ENCODE results near the gene AGBL4.
A peak's percentile ranks its signal among the peaks of the same experiment; 100 is the strongest.

- TF ChIP-seq ZFP3 (CRISPR knock-in tag; IDR thresholded peaks at IDR 0.05) (no peak), ISL1 (CRISPR knock-in tag; IDR thresholded peaks at IDR 0.05) (peak; percentile 81), TCF4 (CRISPR knock-in tag; IDR thresholded peaks at IDR 0.05; ENCODE audit: borderline replicate concordance) (no peak), GLIS3 (CRISPR knock-in tag; IDR thresholded peaks at IDR 0.05) (no peak)
- TF ChIP-seq, protein P1, sequence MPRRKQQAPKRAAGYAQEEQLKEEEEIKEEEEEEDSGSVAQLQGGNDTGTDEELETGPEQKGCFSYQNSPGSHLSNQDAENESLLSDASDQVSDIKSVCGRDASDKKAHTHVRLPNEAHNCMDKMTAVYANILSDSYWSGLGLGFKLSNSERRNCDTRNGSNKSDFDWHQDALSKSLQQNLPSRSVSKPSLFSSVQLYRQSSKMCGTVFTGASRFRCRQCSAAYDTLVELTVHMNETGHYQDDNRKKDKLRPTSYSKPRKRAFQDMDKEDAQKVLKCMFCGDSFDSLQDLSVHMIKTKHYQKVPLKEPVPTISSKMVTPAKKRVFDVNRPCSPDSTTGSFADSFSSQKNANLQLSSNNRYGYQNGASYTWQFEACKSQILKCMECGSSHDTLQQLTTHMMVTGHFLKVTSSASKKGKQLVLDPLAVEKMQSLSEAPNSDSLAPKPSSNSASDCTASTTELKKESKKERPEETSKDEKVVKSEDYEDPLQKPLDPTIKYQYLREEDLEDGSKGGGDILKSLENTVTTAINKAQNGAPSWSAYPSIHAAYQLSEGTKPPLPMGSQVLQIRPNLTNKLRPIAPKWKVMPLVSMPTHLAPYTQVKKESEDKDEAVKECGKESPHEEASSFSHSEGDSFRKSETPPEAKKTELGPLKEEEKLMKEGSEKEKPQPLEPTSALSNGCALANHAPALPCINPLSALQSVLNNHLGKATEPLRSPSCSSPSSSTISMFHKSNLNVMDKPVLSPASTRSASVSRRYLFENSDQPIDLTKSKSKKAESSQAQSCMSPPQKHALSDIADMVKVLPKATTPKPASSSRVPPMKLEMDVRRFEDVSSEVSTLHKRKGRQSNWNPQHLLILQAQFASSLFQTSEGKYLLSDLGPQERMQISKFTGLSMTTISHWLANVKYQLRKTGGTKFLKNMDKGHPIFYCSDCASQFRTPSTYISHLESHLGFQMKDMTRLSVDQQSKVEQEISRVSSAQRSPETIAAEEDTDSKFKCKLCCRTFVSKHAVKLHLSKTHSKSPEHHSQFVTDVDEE (CRISPR knock-in tag; IDR thresholded peaks at IDR 0.05), result no peak
- TF ChIP-seq, protein P2, sequence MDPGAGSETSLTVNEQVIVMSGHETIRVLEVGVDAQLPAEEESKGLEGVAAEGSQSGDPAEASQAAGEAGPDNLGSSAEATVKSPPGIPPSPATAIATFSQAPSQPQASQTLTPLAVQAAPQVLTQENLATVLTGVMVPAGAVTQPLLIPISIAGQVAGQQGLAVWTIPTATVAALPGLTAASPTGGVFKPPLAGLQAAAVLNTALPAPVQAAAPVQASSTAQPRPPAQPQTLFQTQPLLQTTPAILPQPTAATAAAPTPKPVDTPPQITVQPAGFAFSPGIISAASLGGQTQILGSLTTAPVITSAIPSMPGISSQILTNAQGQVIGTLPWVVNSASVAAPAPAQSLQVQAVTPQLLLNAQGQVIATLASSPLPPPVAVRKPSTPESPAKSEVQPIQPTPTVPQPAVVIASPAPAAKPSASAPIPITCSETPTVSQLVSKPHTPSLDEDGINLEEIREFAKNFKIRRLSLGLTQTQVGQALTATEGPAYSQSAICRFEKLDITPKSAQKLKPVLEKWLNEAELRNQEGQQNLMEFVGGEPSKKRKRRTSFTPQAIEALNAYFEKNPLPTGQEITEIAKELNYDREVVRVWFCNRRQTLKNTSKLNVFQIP (CRISPR knock-in tag; IDR thresholded peaks at IDR 0.05; ENCODE audit: borderline replicate concordance, low read depth), result no peak
Measured at GRCh38 chr1:48878191-48878940, 1145.4 kb downstream of the AGBL4 start.
